ELR (cell line): ENCODE measurements around the gene TTC7B.
A peak's percentile ranks its signal among the peaks of the same experiment; 100 is the strongest.
"Not testable (repeated sequence)": the region's sequence is repeated elsewhere in the genome, so short reads cannot be mapped to it uniquely, and the experiment has no call there.

Experiments
- DNase-seq: peaks from one replicate; pipeline ENCODE4 v3.0.0-alpha.2; 2015; ENCODE audit warnings: low read depth

The TTC7B gene

DNA sequence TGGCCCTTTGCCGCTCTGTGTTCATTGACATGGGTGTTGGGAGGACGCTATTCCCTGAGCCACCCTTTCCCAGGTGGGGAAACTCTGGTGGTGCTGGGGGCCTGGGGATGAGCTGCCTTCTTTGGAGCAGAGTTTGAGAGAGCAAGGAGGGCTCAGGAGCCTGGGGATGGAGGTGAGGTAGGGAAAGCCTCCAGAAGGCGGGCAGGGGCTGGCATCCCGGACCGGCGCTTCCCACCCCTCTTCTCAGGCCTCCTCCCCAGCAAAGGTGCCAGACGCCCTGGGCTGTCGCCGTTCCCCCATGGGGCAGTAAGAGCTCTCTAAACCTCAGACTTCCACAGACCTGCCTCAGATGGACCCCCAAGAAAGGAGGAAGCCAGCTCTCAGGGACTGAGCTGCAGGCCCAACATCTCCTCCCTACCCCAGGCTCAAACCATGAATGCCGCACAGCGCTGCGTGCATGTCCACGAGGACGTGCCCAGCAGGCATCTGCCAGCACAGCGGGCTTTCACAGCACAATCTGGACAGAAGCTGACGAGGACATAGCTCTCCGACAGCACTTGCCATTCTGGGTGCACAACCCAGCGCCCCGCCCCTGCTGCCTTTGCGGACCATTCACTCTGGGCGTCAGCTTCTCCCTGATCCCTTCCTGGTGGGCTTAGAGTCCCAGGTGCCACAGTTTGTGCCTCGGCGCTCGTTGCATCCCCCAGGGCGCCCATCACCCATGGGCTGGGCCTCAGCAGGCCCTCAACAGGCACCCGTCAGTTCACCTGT lies 14.9 kb upstream of the TTC7B start:
- DNase-seq, result no peak

DNA sequence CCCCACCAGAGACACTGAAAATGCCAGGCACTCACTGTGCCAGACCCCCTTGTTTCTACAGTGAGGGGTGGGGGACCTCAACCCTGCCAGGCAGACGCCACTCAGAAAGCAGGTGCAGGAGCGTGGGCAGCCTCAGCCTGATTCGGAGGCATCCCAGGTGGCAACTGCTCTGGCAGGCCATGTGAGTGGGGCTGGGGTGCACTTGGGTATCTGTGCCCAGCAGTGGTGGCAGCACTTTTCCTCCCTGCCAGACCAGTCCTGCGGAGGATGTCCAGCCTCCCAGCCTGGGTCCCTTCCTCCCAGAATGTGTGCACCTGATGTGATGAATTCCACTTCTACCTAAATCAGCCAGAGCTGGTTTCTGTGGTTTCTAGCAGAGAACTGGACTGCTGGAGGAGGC lies 13.4 kb upstream of the TTC7B start:
- no peak for DNase-seq

DNA sequence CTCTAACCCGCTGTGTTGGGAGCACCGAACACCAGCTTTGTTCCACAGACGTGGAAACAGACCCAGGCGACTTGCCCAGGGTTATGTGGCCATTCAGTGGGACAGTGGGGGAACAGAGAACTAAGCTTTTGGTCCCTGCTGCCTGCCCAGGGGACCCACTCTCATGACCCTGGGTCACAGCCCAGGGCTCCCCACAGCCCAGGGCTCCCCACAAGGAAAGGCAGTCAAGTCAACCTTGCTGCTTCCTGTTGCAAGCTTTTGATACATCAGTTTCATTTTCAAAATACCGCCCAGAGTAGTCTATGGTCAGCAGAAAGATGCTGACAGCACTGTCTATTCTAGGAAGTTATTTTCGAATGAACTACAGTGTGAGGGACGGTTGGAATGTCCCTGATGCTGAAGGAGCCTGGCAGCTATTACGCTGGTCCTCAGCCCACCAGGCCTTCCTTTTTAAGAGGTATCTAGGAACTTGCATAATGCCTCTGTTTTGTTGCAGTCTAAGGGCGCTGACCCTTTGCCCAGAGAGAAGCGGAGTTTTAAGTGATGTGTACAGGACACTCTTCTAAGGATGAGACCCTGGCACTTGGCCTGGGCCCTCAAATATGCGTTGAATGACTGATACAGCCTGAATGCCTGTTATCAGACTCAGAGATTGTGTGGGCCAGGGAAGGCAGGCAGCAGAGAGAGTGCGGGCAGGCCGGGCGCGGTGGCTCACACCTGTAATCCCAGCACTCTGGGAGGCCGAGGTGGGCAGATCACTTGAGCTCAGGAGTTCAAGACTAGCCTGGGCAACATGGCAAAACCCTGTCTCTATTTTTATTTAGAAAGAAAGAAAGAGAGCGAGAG lies 12.6 kb upstream of the TTC7B start:
- no peak for DNase-seq

DNA sequence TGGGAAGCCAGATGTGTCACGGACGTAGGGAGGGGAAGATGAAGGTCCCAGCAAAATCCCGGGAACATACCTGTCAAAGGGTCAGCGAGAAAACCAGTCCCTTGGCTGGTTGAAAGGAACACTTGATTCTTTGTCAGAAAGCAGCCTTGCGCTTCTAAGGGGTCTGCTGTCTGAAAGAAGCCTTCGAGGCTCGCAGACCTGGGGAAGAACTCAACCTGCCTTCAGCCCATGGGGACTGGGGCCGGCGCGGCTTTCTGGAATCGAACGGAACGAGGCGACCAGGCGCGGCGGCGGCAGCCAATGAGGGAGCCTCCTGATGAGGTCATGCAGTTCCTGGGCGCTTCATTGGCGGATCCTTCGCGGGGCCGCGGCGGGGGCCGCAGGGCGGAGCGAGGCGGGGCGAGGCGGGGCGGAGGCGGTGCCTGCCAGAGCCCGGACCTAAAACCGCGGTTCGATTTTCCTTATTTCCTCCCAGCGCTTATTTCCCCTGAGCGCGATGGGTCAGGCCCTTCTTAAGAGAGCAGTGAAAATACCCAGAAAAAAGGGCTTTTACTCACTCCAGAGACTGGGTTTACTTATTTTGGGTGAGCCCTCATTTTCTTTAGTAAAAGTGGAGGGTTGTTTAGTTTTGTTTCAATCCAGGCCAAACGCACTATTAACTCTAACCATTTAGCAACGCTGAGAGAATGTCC lies 11.8 kb upstream of the TTC7B start:
- peak; percentile 90 for DNase-seq

GRCh38 chr14:90823542-90823941 lies 7.3 kb upstream of the TTC7B start:
- DNase-seq, result not testable (repeated sequence)

GRCh38 chr14:90820958-90821357 lies 4.7 kb upstream of the TTC7B start:
- DNase-seq, result peak; percentile 86

GRCh38 chr14:90819734-90820393 lies 3.6 kb upstream of the TTC7B start:
- no peak for DNase-seq

- DNase-seq, result no peak
These were observed 2.5 kb upstream of the TTC7B start for GRCh38 chr14:90818715-90819114.

- no peak for DNase-seq
These were observed 629 bp upstream of the TTC7B start for GRCh38 chr14:90816681-90817436.

GRCh38 chr14:90815572-90815821 lies 733 bp downstream of the TTC7B start:
- DNase-seq, result no peak

DNA sequence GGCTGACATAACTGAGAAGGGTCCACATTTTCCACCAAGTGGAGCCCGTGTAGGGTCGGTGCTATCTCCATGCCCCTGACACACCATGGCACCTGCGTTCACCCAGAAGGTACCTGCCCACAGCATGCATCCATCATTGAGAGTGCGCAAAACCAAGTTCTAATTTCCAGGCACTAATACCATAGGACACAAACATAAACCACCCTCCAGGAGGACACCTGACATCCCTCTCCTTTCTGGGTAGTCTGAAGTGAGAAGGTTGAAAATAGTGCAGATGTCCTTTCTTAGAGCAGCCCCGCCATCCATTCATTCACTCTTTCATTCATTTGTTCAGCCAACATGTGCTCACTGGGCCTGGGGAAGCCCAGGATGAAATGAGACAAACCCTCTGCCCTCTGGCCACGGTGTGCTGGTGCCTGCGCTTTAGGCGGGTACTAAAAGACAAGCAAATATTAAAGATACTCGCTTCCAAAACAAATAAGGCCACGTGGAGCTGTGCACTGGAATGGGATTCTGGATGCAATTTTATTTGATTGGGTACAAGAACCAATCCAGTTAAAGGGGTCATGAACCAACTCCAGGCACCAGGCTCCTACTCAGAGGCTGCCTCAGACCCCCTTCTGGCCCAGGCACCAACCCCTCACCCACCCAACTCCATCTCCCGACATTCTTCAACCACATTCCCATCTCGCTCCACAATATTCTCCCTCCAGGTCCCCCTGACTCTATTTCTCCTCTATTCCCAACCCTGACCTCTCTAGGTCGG lies 1.2 kb downstream of the TTC7B start:
- no peak for DNase-seq

DNA sequence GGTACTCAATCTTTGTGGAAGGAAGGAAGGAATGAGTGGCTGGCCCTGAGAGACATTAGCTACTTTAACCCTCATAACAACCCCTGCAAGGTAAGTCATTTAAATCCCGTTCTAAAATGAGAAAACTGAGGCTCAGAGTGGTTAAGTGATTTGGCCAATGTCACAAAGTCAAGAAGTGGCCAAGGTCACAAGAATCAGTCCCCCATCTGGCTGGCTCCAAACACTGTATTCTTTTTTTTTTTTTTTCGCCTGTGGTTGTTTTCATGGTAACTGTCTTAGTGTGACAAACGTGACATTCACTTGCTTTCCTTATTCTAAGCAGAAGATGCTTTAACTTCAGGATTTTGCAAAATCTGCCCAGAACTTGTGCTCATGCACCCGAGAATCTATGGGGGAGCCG lies 2.8 kb downstream of the TTC7B start:
- DNase-seq, result no peak

GRCh38 chr14:90812109-90812508 lies 4.1 kb downstream of the TTC7B start:
- DNase-seq, result no peak

- no peak for DNase-seq
These were observed 4.6 kb downstream of the TTC7B start for GRCh38 chr14:90811641-90812040.

- DNase-seq, result no peak
These were observed 5.4 kb downstream of the TTC7B start for GRCh38 chr14:90810806-90811205.

- no peak for DNase-seq
These were observed 6.5 kb downstream of the TTC7B start for GRCh38 chr14:90809530-90810312.

GRCh38 chr14:90808759-90809529 lies 7.3 kb downstream of the TTC7B start:
- peak; percentile 67 for DNase-seq

GRCh38 chr14:90807060-90807459 lies 9.2 kb downstream of the TTC7B start:
- DNase-seq, result no peak
